Spleen (tissue), 7 donors: Measurements from ENCODE around the gene CHAMP1.

Source experiments
- CTCF ChIP-seq, 11 experiments: fragments of 200-600 bp in 7 of 11; fragments of 450-650 bp in 4 of 11; sonication (generic) in 4 of 11; IDR thresholded peaks in 8 of 11; conservative IDR thresholded peaks in 3 of 11; 1 replicate in 7 of 11; 2 replicates in 4 of 11; pipeline versions ENCODE4 v1.4.0 to v1.8.0; 2016 to 2021; ENCODE audit warnings: antibody characterized with exemption in 11 of 11, inconsistent platforms in 4 of 11, mild to moderate bottlenecking in 1 of 11
- POLR2A ChIP-seq, 3 donors: fragments of 450-650 bp; IDR thresholded peaks; one replicate each; pipeline ENCODE4 v1.5.1; 2017; ENCODE audit warnings: antibody characterized with exemption in 3 of 3, mild to moderate bottlenecking in 1 of 3
- POLR2AphosphoS5 ChIP-seq, 3 donors: sonication (generic); formaldehyde crosslinking; IDR thresholded peaks; one replicate each; pipeline ENCODE4 v1.5.1; 2017; ENCODE audit warnings: antibody characterized with exemption in 3 of 3
- donor health status: DM: no; HTN: no; CAD: no; lungs with moderate emphysema.
- donor health status: DM: no; HTN: no; CAD: no.
- donor health status: DM: no; HTN: no; CAD: no.

- no peak for TF ChIP-seq POLR2AphosphoS5 (IDR thresholded peaks at IDR 0.05)
- TF ChIP-seq CTCF (IDR thresholded peaks at IDR 0.05 in 8 of 11, conservative IDR thresholded peaks at IDR 0.05 in 3 of 11), result no peak
- no peak for TF ChIP-seq POLR2A (IDR thresholded peaks at IDR 0.05)
Observed at GRCh38 chr13:114330086-114330485, 15.8 kb downstream of the CHAMP1 start.
